ENCODE data around the gene GNLY. TPM values are rescaled to one million over a fixed set of nuclear protein-coding genes. Genes with fewer than 3 reads are reported as not detected.

Gene GNLY
- total RNA-seq = under 0.01 TPM in 1 of 2 replicates, not detected in the other

GRCh38 chr2:85694052-85695025 lies at the start of gene GNLY:
Gene GNLY (plus strand): TSS chr2:85694358. CDS start chr2:85694419, 61 bp downstream.

GRCh38 chr2:85668009-85668856 lies 25.9 kb upstream of the GNLY start, which contains the start of gene SFTPB:
Gene SFTPB (minus strand): TSS chr2:85668199. CDS start chr2:85668183, 16 bp downstream.

Other genes starting within 250 kb of the GNLY start
- gene MAT2A, start 155.2 kb upstream of the GNLY start, total RNA-seq = 124 and 286 TPM in 2 replicates
- 38.1 and 40.0 TPM in 2 replicates for gene GGCX, start 132.9 kb upstream of the GNLY start, total RNA-seq
- 38.3 and 42.2 TPM in 2 replicates for gene VAMP8, start 116.8 kb upstream of the GNLY start, total RNA-seq
- gene VAMP5, start 109.9 kb upstream of the GNLY start, total RNA-seq = 2.7 and 3.3 TPM in 2 replicates
- gene RNF181, start 98.6 kb upstream of the GNLY start, total RNA-seq = 119 and 222 TPM in 2 replicates
- gene TMEM150A, start 91.7 kb upstream of the GNLY start, total RNA-seq = 5.8 and 15.1 TPM in 2 replicates
- 11.9 and 19.1 TPM in 2 replicates for gene C2orf68, start 82.3 kb upstream of the GNLY start, total RNA-seq
- gene USP39, start 78.2 kb upstream of the GNLY start, total RNA-seq = 34.9 and 49.3 TPM in 2 replicates
- not detected in 2 replicates for gene SFTPB, start 26.2 kb upstream of the GNLY start, total RNA-seq
- gene ATOH8, start 59.6 kb downstream of the GNLY start, total RNA-seq = 0.07 TPM in 1 of 2 replicates, not detected in the other
- gene ST3GAL5, start 194.6 kb downstream of the GNLY start, total RNA-seq = 2.4 and 10.3 TPM in 2 replicates